NOMO-1 treated with dmso at 0.1 percent for 144 hours (cell line): ENCODE data around the gene OSTN.
A peak's percentile ranks its signal among the peaks of the same experiment; 100 is the strongest.
"Not testable (repeated sequence)": the region's sequence is repeated elsewhere in the genome, so short reads cannot be mapped to it uniquely, and the experiment has no call there.

ENCODE experiments used
- DNase-seq: peaks from one replicate; lab custom pipeline; 2025; ENCODE audit not compliant: unreplicated experiment; lab: John Stamatoyannopoulos, UW

OSTN gene

DNA sequence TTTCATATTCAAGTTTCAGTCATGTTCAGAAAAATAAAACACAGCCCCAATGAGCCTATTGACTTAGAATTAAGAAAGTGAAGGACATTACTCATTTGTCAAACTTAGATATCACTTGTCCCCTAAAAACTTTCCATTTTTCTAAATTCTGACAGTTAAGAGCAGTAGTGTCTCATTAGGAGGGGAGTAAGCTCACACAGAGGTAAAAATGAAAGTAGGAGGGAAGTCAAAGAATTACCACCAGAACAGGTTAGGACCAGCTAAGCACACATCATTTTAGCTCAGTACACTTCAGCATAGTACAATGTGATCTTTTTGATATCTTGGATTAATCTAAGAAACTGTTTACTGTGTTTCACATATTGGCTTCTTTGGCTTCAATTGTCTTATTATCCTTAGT is 64.3 kb downstream of the OSTN start:
- DNase-seq: no peak

DNA sequence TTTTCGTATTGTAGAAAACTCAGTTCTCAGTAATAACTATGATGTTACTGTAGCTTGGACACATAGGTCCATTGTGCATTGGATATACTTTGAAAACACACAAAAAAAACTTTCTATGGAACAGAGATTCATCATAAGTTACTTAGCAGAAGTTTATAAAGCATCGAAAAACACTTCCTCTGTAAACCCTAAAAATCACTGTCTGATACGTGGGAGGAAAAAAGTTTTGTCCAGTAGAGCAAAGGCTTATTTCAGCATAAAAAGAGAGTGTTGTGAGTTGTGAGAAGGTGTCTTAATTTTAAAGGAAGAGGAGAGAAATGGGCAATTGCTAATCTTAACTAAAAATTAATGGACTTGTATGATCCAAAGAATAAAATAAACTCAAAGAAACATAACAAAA is 64.8 kb downstream of the OSTN start:
- DNase-seq: no peak

DNA sequence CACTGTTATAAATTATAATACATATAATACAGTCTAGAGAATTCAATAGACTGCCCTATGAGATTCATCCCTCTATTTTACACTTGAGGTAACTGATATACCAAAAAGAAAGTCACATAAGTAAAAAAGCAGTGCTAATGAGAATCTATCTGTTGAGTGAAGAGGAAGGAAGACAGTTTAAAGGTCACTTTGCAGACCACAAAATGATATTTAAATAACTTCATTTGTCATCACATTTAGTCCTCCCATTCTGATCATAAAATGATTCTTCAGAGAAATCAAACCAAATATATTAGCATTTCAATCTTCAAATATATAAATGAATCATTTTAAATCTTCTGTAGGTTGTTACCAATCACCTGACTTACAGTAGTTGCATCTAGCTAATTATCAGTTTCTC is 69.7 kb downstream of the OSTN start:
- no peak for DNase-seq

DNA sequence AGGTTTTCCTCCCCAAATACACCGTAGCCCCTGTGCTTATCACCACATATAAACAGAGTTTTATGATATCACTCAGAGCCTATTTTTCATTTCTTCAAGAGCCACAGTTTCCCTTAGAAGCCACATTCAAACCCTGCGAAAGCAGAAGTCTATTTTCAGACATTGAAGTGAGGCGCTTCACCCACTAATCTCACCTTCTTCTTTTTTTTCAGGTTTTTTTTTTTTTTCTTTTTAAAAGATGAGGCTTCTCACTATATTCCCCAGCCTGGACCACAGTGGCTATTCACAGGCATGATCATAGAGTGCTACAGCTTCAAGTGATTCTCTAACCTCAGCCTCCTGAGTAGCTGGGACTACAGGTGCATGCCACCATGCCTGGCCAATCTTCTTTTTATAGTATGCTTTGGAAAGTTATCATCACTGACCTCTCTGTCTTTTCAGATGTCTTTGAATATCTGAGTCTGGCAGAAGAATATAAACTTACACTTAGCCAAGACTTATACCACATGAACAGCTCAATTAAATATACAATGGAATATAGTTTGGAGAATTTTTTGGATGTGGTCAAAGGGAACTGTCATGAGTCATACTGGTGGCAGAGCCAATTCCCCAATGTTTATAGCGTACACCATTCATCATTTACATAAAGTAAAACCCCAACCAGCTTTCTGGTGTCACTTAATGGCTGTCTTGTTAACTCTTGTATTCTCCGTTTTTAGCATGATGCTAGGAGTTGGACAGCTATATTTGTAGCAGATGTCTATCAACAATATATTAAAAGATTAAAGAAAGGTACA is 70.4 kb downstream of the OSTN start:
- DNase-seq: peak; percentile 9

DNA sequence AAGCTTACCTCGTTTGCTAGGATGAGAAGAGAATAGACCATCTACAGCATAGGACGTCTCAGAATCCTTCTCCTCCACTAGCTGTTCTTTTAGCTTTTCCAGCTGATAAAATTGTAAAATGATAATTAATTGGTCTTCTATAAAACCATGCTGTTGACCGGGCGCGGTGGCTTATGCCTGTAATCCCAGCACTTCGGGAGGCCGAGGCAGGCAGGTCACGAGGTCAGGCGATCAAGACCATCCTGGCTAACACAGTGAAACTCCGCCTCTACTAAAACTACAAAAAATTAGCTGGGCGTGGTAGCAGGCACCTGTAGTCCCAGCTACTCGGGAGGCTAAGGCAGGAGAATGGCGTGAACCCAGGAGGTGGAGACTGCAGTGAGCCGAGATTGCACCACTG is 76.2 kb downstream of the OSTN start:
- DNase-seq: not testable (repeated sequence)

DNA sequence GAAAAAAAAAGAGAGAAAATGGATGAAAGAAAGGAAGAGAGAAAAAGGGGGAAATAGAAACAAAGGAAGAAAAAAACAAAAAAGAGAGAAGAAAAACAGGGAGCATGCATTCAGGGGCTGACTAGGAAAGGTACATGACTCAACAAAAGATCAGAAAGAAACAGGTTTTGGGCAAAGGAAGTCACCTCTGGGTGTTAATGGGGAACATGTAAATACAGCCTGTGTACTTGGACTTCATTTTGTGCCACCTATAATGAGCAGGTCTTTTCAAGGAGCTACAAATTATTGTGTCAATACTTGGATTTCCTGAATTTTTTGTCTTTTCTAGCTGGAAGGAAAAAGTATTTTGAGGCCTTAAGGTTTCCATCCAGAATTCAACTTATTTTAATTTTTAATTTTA is 76.7 kb downstream of the OSTN start:
- no peak for DNase-seq

DNA sequence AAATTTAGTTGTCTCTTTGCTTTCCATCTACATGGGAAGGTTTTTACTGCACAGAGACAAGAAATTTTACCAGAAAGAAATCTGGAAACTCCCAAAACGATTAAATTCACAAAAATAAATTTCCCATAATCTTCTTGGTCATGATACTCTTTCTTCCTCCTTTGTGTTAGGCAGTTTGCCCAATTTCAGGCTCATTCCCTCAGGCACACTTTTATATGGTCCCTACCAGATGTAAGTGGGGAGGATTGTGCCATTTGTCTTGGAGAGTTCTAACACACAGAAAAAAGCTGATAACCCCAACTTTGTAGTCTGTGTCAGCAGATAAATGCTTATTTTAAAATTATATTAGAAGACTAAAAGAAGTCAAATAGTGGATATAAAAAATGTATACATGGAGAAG is 81.1 kb downstream of the OSTN start:
- DNase-seq: no peak

DNA sequence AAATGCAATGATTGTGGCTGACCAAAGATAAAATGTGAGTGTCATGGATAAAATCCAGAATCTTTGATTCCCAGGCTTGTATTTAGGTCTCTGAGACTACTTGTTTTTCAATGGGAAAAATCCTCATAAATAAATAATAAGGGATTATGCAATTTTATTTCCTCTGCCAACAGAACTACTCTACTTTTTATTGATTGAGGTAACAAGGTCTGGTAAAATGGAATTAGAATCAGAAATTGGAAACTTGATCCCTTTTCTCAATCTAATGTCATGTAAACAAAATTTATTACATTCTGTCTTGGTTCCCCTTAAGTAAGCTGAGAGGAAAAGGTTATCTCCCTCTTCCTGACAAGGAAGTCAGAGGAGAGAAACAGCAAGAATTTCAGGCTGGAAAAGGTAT is 81.8 kb downstream of the OSTN start:
- no peak for DNase-seq

DNA sequence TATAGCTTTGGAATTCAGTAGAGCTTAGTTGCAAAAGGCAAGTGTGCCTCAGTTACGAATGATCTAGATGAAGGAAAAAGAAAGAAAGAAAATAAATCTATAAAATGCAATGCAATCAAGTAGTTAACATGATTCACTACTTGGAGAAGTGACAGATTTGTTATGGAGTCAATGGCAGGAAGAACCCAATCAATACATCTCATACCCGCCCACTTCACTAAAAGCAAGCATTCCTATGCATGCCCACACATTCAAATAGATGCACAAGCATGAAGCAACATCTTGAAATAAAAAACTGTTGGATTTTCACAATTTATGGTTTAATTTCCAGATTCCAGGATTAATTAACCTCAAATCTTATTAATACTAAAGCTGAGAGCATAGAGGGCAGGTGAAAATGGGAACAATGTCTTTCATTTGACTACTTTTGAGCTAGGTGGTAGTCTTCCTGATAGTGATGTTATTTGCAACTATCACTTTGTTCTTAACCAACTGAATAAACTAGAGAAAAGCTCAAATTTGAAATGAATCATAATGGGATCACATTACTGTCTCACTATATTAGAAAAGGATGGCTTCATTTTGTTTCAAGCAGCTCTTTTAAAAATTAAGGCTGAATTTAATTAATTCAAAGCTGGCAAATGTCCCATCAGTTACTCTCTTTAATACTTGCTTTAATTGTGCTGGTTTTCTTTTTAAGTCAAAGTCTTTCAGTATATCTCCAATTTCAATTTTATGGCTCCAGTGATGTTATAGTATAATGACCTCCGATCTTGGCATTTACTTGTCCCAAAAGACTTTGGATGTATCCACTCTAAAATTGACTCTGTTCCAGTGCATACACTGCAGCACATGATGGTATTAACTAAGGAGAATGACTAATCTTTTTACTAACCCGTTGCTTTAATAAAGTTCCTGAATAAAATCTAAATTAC is 83.5 kb downstream of the OSTN start:
- no peak for DNase-seq

DNA sequence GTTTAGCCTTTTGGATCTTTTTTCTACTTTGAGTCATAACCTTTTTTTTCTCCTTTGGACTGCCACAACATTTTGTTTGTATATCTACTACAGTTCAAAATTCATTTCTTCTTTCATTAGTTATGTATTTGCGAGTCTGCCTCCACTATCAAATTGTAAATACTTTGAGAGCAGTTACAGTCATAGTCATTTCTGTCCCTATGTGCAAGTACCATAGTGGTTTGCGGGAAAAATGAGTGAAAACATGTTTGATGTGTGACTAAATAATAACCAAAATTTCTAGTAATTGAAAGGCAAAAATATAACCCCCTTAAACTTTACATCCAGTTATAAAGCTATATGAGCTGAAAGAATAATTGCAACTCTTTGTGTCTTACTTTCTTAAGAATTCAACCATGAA is 84.4 kb downstream of the OSTN start:
- no peak for DNase-seq

DNA sequence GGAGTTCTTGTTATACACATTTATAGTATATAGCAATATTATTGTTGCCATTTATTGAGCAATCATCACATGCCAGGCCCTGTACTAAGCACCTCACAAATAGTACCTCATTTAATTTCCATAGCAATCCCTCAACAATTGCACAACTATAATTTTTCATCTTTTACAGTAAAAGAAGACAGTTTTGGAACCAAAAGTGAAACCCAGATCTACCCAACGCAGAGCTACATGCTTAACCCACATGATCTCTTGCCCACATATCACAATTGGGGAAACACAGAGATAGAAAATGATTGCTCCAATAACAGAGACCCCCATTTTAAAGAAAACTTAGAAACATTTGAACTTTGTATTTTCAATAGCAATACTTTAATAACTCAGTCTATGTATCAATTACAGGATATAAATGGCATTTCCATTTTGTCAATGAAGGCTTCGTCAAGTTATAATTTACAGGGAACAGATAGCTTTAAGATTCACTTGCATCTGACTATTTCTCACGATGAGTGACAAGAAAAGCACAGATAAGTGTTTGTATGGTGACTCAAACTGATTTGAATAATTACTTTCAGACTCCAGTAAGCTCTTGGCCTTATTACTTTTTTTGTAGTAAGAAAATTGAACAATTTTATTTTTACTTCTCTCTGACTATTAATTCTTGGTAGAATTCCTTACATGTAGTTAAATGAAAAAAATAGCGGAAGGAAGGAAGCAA is 91.4 kb downstream of the OSTN start:
- DNase-seq: peak; percentile 65

DNA sequence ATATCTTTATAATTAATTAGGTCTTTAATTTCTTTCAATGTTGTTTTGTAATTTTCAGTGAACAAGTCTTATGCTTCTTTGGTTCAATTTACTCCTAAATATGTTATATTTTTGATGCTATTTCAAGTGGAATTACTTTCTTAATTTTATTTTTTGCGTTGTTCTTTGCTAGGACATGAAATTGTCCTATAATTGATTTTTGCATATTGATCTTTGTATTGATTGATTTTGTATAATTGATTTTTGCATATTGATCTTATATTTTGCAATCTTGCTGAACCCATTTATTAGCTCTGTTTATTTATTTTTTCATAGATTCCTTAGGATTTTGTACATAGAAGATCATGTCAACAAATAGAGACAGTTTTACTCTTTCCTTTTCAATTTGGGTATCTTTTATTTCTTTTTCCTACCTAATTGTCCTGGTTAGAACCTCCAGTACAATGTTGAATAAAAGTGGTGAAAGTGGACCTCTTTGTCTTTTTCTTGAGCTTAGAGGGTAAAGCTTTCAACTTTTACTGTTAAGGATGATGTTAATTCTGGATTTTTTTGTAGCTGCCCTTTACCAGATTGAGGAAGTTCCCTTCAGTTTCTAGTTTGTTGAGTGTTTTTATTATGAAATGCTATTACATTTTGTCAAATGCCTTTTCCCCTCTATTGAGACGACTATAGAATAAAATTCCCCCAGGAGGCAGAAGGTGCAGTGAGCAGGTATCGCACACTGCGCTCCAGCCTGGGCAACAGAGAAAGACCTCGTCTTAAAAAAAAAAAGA is 93.4 kb downstream of the OSTN start:
- DNase-seq: peak; percentile 7

DNA sequence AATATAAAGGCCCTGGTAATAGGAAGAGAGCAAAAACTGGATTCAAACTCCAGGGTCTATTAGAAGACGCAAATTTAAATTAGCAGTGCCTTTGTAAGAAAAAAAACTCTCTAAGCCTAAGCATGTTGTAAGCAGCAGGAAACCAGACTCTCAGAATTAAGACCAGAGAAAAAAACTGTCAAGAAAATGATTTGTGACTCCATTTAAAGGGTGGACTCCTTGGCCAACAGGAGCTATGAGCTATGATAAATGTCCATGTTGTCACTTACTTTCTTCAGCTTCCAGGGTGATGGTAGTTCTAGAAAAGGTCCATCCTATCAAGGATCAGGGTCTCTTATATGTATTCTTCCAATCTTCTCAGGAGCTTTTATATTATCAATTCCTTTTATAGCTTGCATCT is 95.2 kb downstream of the OSTN start:
- DNase-seq: no peak

DNA sequence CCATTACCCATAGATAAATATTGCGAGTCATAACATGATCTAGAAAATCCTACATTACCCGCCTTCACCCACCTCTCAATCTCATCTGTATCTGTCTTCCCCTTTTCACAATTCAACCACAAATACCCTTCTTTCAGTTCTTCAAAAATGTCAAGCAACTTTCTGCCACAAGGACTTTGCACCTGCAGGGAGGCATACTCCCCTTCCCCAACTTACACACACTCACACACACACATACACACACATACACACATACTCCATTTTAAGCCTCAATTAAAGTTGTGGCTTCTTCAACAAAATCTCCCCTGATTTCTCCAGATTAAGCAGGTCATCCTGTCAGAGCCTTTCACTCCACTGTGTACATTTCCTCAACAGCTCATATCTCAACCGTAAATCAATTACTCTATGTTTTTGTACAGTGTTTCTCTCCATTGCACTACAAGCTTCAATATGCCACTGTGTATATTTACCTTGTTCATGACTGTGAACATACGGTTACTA is 97.0 kb downstream of the OSTN start:
- peak; percentile 80 for DNase-seq

DNA sequence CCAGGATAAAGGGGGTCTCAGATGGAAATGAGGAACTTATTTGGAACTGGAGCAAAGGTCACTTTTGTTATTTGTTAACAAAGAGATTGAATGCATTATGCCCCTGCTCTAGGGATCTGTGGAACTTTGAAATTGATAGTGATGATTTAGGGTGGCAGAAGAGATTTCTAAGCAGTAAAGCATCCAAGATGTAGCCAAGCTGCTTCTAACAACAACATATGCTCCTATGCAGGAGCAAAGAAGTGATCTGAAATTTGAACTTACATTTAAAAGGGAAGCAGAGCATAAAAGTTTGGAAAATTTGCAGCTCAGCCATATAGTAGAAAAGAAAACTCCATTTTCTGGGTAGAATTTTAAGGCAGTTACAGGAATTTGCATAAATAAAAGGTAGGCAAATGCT is 99.8 kb downstream of the OSTN start:
- DNase-seq: no peak

DNA sequence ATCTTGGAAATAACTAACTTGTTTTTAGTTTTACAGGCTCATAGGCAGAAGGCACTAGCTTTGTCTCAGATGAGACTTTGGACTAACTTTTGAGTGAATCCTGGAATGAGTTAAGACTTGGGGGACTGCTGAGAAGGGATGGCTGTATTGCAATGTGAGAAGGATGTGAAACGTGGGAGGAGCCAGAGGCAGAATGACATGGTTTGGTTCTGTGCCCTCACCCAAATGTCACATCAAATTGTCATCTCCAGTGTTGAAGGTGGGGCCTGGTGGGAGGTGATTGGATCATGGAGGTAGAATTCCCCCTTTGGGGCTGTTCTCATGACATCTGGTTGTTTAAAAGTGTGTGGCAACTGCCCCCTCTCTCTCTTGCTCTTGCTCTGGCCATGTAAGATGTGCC is 101.4 kb downstream of the OSTN start:
- no peak for DNase-seq

DNA sequence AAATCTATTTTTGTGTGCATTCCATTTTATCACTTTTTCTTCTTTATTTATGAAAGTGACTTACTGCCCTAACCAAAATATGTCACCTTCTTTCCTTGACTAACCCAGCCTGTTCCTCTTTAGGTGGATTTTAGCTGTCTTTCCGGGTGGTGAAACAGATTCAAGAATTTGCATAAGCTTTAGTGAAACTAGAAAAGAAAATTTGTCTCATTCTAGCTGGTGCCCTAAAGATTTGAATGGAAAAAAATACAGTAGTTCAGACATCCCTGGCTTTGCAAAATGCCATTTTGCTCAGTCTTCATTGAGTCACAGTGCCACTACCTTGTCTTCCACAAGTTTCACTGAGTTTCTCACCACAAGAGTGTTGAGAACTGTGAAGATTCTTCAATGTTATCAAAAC is 102.0 kb downstream of the OSTN start:
- peak; percentile 36 for DNase-seq

DNA sequence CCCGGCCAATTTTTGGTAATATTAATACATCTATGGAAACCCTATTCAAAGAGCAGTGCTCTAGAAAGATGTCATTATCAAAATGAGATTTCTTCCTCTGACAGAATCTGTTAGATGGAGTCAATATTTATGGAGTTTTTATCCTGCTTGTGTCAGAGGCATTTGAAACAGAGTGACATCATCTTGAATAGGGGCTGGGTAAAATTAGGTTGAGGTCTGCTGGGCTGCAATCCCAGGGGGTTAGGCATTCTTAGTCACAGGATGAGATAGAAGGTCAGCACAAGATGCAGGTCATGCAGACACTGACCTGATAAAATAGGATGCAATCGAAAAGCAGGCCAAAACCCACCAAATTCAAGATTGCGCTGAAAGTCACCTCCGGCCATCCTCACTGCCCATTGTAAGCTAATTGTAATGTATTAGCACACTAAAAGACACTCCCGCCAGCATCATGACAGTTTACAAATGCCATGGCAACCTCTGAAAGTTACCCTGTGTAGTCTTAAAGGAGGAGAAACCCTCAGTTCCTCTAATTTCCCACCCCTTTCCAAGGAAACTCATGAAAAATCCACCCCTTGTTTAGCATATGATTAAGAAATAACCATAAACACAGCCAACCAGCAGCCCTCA is 102.9 kb downstream of the OSTN start:
- DNase-seq: no peak

DNA sequence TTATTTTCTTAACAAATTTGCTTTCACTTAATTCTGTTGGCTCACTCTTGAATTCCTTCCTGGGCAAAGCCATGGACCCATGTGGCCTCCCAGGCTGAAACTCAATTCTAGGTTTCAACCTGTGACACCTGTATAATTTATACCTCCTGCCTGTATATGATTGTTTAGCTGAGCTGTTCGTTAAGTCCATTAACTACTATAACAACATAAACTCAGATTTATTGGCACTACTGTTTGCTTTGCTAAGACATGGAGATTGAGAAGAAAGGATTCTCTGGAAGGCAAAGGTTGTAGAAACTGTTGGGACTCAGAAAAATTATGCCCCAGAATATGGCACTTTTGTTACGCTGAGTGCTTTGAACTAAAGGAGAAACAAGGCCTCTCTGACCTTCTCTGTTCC is 103.4 kb downstream of the OSTN start:
- DNase-seq: no peak

DNA sequence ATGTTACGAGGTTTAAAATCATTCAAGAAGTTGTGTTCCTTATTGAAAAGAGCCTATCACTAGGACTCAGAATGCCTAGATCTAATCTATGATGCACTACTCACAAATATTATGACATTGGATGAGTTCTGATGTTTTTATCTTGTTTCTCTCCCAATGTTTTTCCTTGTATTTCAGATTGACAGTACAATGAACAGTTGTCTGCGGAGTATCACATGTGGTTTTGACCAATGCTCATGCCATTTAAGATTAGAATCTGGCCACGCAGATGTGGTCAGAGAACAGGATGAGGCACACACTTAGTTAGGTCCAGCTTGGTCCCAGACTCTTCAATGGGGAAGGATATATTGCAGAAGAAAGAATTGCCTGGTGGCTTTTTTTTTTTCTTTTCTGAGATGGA is 104.6 kb downstream of the OSTN start:
- DNase-seq: no peak
